Measurements from ENCODE around the gene SURF4.

Gene SURF4

DNA sequence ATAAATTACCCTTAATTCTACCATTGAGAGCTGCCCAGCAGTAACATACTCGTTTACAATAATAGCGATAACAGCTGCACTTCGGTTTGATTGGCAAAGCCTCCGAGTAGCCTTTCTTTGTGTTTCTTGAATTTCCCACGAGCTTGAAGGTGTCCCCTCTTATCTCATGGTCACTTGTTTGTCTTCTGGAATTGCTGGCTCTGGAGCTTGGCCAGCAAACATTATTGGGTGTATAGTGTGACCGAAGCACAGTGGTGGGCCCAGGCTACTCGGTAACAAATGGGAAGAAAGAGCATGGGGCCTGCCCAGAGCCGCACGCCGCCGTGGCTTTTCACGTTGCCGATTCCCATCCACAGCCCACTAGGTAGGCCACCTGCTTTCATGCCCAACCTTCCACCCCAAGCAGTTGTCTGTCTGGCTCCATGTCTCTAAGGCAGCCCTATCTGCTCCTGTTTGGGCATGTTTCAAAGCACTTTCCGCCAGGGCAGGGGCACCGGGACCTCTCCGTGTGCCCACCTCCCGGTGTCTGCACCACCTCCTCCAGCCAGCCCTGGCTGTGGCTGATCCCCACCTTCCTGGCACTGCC lies 9.0 kb upstream of the SURF4 start:
- TF ChIP-seq, protein P1, sequence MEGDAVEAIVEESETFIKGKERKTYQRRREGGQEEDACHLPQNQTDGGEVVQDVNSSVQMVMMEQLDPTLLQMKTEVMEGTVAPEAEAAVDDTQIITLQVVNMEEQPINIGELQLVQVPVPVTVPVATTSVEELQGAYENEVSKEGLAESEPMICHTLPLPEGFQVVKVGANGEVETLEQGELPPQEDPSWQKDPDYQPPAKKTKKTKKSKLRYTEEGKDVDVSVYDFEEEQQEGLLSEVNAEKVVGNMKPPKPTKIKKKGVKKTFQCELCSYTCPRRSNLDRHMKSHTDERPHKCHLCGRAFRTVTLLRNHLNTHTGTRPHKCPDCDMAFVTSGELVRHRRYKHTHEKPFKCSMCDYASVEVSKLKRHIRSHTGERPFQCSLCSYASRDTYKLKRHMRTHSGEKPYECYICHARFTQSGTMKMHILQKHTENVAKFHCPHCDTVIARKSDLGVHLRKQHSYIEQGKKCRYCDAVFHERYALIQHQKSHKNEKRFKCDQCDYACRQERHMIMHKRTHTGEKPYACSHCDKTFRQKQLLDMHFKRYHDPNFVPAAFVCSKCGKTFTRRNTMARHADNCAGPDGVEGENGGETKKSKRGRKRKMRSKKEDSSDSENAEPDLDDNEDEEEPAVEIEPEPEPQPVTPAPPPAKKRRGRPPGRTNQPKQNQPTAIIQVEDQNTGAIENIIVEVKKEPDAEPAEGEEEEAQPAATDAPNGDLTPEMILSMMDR (IDR thresholded peaks at IDR 0.05), result no peak

DNA sequence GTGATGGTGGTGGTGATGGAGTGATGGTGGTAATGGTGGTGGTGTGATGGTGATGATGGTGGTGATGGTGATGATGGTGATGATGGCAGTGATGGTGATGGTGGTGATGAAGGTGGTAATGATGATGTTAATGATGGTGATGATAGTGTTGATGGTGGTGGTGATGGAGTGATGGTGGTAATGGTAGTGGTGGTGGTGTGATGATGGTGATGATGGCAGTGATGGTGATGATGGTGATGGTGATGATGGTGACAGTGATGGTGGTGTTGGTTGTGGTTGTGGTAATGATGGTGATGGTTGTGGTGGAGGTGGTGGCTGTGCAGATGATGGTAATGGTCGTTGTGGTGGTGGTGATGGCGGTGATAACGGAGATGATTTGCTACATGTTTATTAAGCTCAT lies 7.6 kb upstream of the SURF4 start:
- TF ChIP-seq, protein P1 (IDR thresholded peaks at IDR 0.05), result no peak

DNA sequence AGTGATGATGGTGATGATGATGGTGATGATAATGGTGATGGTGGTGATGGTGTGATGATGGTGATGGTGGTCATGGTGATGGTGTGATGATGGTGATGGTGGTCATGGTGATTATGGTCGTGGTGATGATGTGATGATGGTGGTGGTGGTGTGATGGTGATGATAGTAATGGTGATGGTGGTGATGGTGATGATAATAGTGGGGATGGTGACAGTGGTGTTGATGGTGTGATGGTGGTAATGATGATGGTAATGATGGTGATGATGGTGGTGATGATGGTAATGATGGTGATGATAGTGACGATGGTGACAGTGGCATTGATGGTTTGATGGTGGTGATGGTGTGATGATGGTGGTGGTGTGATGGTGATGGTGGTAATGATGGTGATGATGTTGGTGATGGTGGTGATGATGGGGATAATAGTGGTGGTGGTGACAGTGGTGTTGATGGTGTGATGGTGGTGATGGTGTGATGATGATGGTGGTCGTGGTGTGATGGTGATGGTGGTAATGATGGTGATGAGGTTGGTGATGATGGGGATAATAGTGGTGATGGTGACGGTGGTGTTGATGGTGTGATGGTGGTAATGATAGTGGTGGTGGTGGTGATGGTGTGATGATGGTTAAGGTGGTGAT lies 6.8 kb upstream of the SURF4 start:
- TF ChIP-seq, protein P1 (IDR thresholded peaks at IDR 0.05), result no peak

DNA sequence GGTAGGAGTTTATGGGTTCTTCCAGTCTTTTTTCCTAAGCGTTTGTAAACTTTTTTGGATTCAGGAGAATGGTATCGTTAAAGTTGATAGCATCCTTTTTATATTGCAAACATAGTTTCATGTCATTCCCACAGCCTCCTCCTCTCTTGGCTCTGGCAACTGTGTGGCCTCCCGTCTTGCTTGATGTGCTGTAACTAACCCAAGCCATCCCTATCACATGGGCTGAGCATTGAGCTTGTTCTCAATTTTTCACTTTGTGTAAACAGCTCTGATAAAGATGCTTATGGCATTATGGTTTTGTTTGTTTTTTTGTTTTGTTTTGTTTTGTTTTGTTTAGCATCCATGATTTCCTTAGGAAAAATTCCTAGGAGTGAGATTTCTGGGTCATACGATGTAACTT lies 4.9 kb upstream of the SURF4 start:
- TF ChIP-seq, protein P1 (IDR thresholded peaks at IDR 0.05), result no peak

DNA sequence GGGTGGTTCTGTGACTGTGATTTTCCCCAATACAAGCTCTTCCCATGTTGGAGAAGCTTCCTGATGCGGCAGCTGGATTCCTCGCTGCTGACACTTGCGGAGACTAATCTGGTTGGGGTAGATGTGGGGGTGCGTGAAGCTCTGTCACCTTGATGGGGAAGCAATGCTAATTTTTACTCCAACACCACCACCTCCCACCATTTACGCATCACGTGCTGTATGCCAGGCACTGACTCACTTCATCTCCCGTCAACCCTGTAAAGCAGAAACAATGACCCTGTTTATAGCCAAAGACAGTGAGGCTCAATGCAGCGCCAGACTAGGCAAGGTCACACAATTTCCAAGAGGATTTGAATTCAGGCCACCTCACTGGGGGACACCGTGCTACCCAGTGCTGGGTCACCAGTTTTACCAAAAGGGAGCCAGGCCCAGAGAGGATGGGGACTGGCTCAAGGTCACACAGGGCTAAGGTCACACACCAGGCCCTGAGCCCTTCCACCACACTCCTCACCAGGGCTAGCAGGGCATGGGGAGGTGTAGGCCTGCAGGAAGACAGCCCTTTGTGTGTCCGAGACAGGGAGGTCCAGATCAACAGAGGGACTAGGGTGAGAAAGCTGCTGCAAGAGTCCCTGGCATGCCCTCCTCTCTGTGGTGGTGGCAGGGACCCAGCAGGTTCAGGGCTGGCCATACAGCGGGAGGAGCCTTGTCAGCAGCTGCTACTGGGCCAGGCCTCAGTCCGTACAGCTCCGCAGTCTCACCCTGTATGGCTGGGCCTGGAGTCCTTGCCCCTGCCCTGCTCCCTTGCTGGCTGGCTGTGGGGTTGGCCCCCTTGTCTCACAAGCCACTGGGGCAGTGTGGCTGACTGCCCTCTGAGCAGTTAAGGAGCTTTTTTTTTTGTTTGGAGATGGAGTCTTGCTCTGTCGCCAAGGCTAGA lies 3.6 kb upstream of the SURF4 start:
- TF ChIP-seq, protein P1 (IDR thresholded peaks at IDR 0.05), result no peak

DNA sequence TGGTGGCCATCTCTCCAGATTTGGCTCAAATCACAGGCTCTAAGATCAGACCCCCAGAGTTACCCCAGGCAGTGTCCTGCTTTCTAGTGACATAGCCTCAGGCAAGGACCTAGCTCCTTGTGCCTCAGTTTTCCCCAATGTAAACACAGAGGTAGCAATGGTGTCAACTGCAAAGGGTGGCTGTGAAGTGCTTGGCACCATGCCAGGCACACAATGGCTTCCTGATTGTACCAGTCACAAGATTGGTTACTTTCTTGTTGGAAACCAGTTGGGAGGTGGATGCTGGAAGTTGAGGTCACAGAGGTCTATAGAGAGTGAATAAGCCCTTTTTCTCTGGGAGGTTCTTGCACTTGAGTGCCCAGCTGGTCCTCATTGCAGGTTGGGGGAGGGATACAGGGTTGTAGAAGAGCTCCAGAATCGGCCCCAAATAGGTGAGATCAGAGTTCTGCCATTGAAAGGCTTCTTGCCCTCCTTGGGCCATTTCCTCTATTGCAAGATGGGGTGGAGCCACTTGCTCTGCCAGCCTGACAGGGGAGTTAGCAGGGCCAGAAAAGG lies 2.6 kb upstream of the SURF4 start:
- TF ChIP-seq, protein P1 (IDR thresholded peaks at IDR 0.05), result no peak

DNA sequence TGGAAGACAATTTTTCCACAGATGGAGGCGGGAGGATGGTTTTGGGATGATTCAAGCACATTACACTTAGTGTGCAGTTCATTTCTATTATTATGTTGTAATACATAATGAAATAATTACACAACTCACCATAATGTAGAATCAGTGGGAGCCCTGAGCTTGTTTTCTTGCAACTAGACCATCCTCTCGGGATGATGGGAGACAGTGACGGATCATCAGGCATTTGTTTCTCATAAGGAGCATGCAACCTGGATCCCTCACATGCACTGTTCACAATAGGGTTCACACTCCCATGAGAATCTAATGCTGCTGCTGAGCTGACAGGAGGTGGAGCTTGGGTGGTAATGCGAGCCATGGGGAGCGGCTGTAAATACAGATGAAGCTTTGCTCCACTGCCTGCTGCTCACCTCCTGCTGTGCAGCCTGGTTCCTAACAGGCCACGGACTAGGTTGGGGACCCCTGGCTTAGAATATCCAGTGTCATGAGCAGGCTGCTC lies 1.9 kb upstream of the SURF4 start:
- TF ChIP-seq, protein P1 (IDR thresholded peaks at IDR 0.05), result no peak
